Lower lobe of right lung (tissue), 2 donors: ENCODE data around the gene PEX3. TPM values are rescaled to one million over a fixed set of nuclear protein-coding genes. Genes with fewer than 3 reads are reported as not detected.

Source experiments
- ATAC-seq, 2 donors: fragments of 200-7000 bp; cut with Tn5 transposase; one replicate each; pipeline ENCODE4 v1.9.1; 2020 to 2022; ENCODE audit warnings: mild to moderate bottlenecking in 2 of 2, moderate library complexity in 2 of 2
- DNase-seq: peaks from one replicate; pipeline ENCODE4 v3.0.0-alpha.2; 2020
- H3K27ac ChIP-seq: fragments of 200-600 bp; one replicate; pipeline ENCODE4 v1.8.0; 2022
- H3K27me3 ChIP-seq: fragments of 200-600 bp; one replicate; pipeline ENCODE4 v1.8.0; 2022; ENCODE audit warnings: low read depth
- H3K36me3 ChIP-seq: fragments of 200-600 bp; one replicate; pipeline ENCODE4 v1.8.0; 2022; ENCODE audit warnings: mild to moderate bottlenecking
- H3K4me1 ChIP-seq: fragments of 200-600 bp; one replicate; pipeline ENCODE4 v1.8.0; 2022
- H3K4me3 ChIP-seq: fragments of 200-600 bp; one replicate; pipeline ENCODE4 v1.8.0; 2022; ENCODE audit warnings: mild to moderate bottlenecking
- H3K9me3 ChIP-seq: fragments of 200-600 bp; one replicate; pipeline ENCODE4 v1.8.0; 2022
- CTCF ChIP-seq: fragments of 200-600 bp; IDR thresholded peaks from one replicate; pipeline ENCODE4 v1.8.0; 2022; ENCODE audit warnings: antibody characterized with exemption, mild to moderate bottlenecking
- intact Hi-C: fragments of 100-400 bp; cut with DNase I; formaldehyde crosslinking; loops from one replicate; pipeline ENCODE4 v1.11.0; 2022
- total RNA-seq: library from RNA; stranded (reverse); fragmentation: NEBNext Ultra II Directional; extraction: Animal tissue kit (Norgen Biotek cat#: 25700); gene quantifications from one replicate; pipeline ENCODE4 v1.2.1, GENCODE V29; 2021
- donor health status: DM: no; HTN: yes; CAD: no; lungs with severe emphysema.

PEX3 gene
- total RNA-seq, 1 donor from 2014 or later: 14.7 TPM

DNA sequence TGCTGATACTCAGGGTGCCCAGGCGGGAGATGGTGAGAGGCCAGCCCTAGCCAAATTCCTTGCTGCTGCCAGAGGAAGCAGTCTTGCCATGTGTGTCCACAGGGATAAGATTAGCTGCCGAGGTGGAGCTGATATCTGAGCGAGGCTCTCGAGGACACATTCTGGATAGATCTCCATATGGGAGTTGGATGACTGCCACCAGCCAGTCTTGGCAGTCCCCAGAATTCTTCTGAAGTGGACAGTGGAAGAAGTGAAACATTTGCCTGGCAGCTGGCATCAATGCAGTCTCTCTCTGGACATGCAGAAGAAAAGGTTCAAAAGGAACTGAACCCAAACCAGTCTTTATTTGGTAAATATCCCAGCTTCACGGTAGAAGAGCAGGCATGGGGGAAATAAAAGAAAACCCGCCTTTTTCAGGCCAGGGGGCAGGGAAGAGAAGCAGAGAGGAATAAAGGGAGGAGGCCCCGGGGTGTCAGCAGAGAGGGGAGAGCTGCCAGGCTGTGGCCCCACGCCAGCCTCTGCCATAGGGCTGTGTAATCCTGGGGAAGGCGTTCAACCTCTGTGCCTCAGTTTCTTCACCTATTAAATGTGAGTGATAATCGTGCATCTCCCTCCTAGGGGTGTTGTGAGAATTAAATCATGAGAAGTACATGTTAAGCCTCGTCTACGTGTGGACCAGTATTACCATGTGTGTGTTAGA is 64.6 kb downstream of the PEX3 start:
- no peak for TF ChIP-seq CTCF
- no peaks in the 10 kb centered on the region for H3K9me3 ChIP-seq
- H3K27me3 ChIP-seq: no peaks in the 10 kb centered on the region
- no peaks in the 10 kb centered on the region for H3K36me3 ChIP-seq
- intact Hi-C loops: no loop called here
- no peak overlapping the region for H3K27ac ChIP-seq
- peak; percentile 48 for DNase-seq
- H3K4me3 ChIP-seq: no peak overlapping the region
- no peak for ATAC-seq
- H3K4me1 ChIP-seq: peaks cover 19% of the 10 kb centered on the region

GRCh38 chr6:143515766-143516355 is 65.3 kb downstream of the PEX3 start:
- no peak for TF ChIP-seq CTCF
- H3K36me3 ChIP-seq: no peaks in the 10 kb centered on the region
- no peaks in the 10 kb centered on the region for H3K27me3 ChIP-seq
- no peaks in the 10 kb centered on the region for H3K9me3 ChIP-seq
- no peak overlapping the region for H3K27ac ChIP-seq
- DNase-seq (no peak), ATAC-seq (no peak)
- H3K4me1 ChIP-seq: peaks cover 14% of the 10 kb centered on the region
- intact Hi-C loops: no loop called here
- no peak overlapping the region for H3K4me3 ChIP-seq

GRCh38 chr6:143516690-143517446 is 66.3 kb downstream of the PEX3 start:
- no peaks in the 10 kb centered on the region for H3K27me3 ChIP-seq
- H3K9me3 ChIP-seq: no peaks in the 10 kb centered on the region
- TF ChIP-seq CTCF: no peak
- intact Hi-C loops: no loop called here
- H3K4me1 ChIP-seq: peaks cover 11% of the 10 kb centered on the region
- no peak overlapping the region for H3K27ac ChIP-seq
- DNase-seq: no peak
- H3K4me3 ChIP-seq: no peak overlapping the region
- ATAC-seq: no peak
- no peaks in the 10 kb centered on the region for H3K36me3 ChIP-seq

GRCh38 chr6:143517447-143517773 is 66.8 kb downstream of the PEX3 start:
- no peaks in the 10 kb centered on the region for H3K27me3 ChIP-seq
- intact Hi-C loops: no loop called here

More at GRCh38 chr6:143517447-143517773, 66.8 kb downstream of the PEX3 start:
- DNase-seq (no peak), ATAC-seq (no peak)
- peaks cover 5% of the 10 kb centered on the region for H3K4me1 ChIP-seq
- H3K9me3 ChIP-seq: no peaks in the 10 kb centered on the region
- no peaks in the 10 kb centered on the region for H3K36me3 ChIP-seq
- TF ChIP-seq CTCF: no peak
- no peak overlapping the region for H3K4me3 ChIP-seq
- no peak overlapping the region for H3K27ac ChIP-seq
